Measurements from ENCODE around the gene ZXDC.

The ZXDC gene

GRCh38 chr3:126391631-126392030 is 84.1 kb downstream of the ZXDC start:
- Histone ChIP-seq H3K27me3 (ENCODE audit: insufficient read depth, low read depth, severe bottlenecking) (no peaks in the 10 kb centered on the region), H3K9me3 (ENCODE audit: severe bottlenecking) (no peaks in the 10 kb centered on the region), H3K27ac (no peak overlapping the region), H3K4me3 (ENCODE audit: low read depth, low read length) (no peak overlapping the region), H3K36me3 (no peaks in the 10 kb centered on the region)
- DNase-seq: no peak
- no peak for TF ChIP-seq CTCF (IDR thresholded peaks at IDR 0.05; ENCODE audit: low read depth, low read length)

- Histone ChIP-seq H3K27me3 (ENCODE audit: insufficient read depth, low read depth, severe bottlenecking) (no peaks in the 10 kb centered on the region), H3K9me3 (ENCODE audit: severe bottlenecking) (no peaks in the 10 kb centered on the region)
These were observed 84.9 kb downstream of the ZXDC start for GRCh38 chr3:126390751-126391150.

GRCh38 chr3:126390201-126390600 is 85.5 kb downstream of the ZXDC start:
- TF ChIP-seq CTCF (IDR thresholded peaks at IDR 0.05; ENCODE audit: low read depth, low read length): no peak
- Histone ChIP-seq H3K27me3 (ENCODE audit: insufficient read depth, low read depth, severe bottlenecking) (no peaks in the 10 kb centered on the region), H3K36me3 (no peaks in the 10 kb centered on the region), H3K27ac (no peak overlapping the region), H3K9me3 (ENCODE audit: severe bottlenecking) (no peaks in the 10 kb centered on the region), H3K4me3 (ENCODE audit: low read depth, low read length) (no peak overlapping the region)
- DNase-seq: no peak

More at GRCh38 chr3:126390751-126391150, 84.9 kb downstream of the ZXDC start:
- no peaks in the 10 kb centered on the region for H3K36me3 ChIP-seq
- H3K4me3 ChIP-seq (ENCODE audit: low read depth, low read length): no peak overlapping the region
- DNase-seq: no peak
- H3K27ac ChIP-seq: no peak overlapping the region
- no peak for TF ChIP-seq CTCF (IDR thresholded peaks at IDR 0.05; ENCODE audit: low read depth, low read length)

GRCh38 chr3:126389794-126390146 is 85.9 kb downstream of the ZXDC start:
- no peak for TF ChIP-seq CTCF (IDR thresholded peaks at IDR 0.05; ENCODE audit: low read depth, low read length)
- H3K9me3 ChIP-seq (ENCODE audit: severe bottlenecking): no peaks in the 10 kb centered on the region
- H3K36me3 ChIP-seq: no peaks in the 10 kb centered on the region
- no peak for DNase-seq
- no peak overlapping the region for H3K27ac ChIP-seq
- no peaks in the 10 kb centered on the region for H3K27me3 ChIP-seq (ENCODE audit: insufficient read depth, low read depth, severe bottlenecking)
- H3K4me3 ChIP-seq (ENCODE audit: low read depth, low read length): no peak overlapping the region

- no peak overlapping the region for H3K4me3 ChIP-seq (ENCODE audit: low read depth, low read length)
- H3K27ac ChIP-seq: no peak overlapping the region
- peak; percentile 56 for DNase-seq
These were observed 86.4 kb downstream of the ZXDC start for GRCh38 chr3:126389112-126389793.

More at GRCh38 chr3:126389112-126389793, 86.4 kb downstream of the ZXDC start:
- Histone ChIP-seq H3K36me3 (no peaks in the 10 kb centered on the region), H3K27me3 (ENCODE audit: insufficient read depth, low read depth, severe bottlenecking) (no peaks in the 10 kb centered on the region), H3K9me3 (ENCODE audit: severe bottlenecking) (no peaks in the 10 kb centered on the region)
- peak; percentile 90 for TF ChIP-seq CTCF (IDR thresholded peaks at IDR 0.05; ENCODE audit: low read depth, low read length)
